Neutrophil (primary cell): Measurements from ENCODE around the gene RPS6KA4.

Experiments
- H3K27ac ChIP-seq: fragments of 200-600 bp; sonication (generic); 2 replicates; pipeline ENCODE4 v1.5.1; 2016; ENCODE audit warnings: mild to moderate bottlenecking, moderate library complexity
- H3K27me3 ChIP-seq: fragments of 200-600 bp; sonication (generic); 2 replicates; pipeline ENCODE4 v1.6.0; 2016; ENCODE audit warnings: mild to moderate bottlenecking
- H3K36me3 ChIP-seq: fragments of 200-600 bp; sonication (generic); 2 replicates; pipeline ENCODE4 v1.5.1; 2017
- H3K4me1 ChIP-seq, 2 experiments: fragments of 200-600 bp in 1 of 2; sonication (generic) in 1 of 2; 1 replicate in 1 of 2; 2 replicates in 1 of 2; pipeline versions ENCODE4 v1.5.1 to v1.6.1; 2013 to 2016; ENCODE audit warnings: low read depth in 1 of 2, low read length in 1 of 2, mild to moderate bottlenecking in 1 of 2, moderate library complexity in 1 of 2; ENCODE audit not compliant: control insufficient read depth in 1 of 2, insufficient read depth in 1 of 2
- H3K4me3 ChIP-seq, 2 experiments: fragments of 200-600 bp in 1 of 2; sonication (generic) in 1 of 2; 1 replicate in 1 of 2; 2 replicates in 1 of 2; pipeline ENCODE4 v1.5.1; 2013 to 2016; ENCODE audit warnings: low read depth in 1 of 2, low read length in 1 of 2, mild to moderate bottlenecking in 1 of 2, moderate library complexity in 1 of 2
- H3K9me3 ChIP-seq: fragments of 200-600 bp; sonication (generic); 2 replicates; pipeline ENCODE4 v1.5.1; 2016
- TF ChIP-seq, protein P1 (sequence below): fragments of 200-600 bp; sonication (generic); IDR thresholded peaks from 2 replicates; pipeline ENCODE4 v1.5.1; 2016; ENCODE audit warnings: antibody characterized with exemption

The RPS6KA4 gene

DNA sequence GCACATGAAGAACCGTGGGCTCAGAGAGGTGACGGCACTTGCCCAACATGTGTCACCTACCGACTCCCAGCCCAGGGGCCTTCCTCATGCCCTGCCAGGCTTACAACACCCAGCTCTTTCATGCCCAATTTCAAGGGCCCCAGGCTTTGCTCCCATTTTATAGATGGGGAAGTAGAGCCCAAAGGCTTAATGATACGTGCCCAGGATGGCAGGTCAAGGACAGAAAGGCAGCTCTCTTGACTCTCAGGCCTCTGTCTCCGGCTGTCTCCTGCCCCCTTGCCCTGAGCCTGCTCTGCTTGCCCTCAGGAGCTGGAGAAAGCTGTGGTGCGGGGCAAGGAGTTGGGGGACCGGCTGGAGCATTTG lies 10.0 kb upstream of the RPS6KA4 start:
- no peaks in the 10 kb centered on the region for H3K9me3 ChIP-seq
- no peak overlapping the region for H3K27ac ChIP-seq
- TF ChIP-seq, protein P1, sequence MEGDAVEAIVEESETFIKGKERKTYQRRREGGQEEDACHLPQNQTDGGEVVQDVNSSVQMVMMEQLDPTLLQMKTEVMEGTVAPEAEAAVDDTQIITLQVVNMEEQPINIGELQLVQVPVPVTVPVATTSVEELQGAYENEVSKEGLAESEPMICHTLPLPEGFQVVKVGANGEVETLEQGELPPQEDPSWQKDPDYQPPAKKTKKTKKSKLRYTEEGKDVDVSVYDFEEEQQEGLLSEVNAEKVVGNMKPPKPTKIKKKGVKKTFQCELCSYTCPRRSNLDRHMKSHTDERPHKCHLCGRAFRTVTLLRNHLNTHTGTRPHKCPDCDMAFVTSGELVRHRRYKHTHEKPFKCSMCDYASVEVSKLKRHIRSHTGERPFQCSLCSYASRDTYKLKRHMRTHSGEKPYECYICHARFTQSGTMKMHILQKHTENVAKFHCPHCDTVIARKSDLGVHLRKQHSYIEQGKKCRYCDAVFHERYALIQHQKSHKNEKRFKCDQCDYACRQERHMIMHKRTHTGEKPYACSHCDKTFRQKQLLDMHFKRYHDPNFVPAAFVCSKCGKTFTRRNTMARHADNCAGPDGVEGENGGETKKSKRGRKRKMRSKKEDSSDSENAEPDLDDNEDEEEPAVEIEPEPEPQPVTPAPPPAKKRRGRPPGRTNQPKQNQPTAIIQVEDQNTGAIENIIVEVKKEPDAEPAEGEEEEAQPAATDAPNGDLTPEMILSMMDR, result no peak
- H3K36me3 ChIP-seq, result peaks cover 95% of the 10 kb centered on the region
- H3K4me1 ChIP-seq, result peaks cover 23 to 30% of the 10 kb centered on the region in 2 experiments
- no peak overlapping the region for H3K4me3 ChIP-seq
- H3K27me3 ChIP-seq, result no peaks in the 10 kb centered on the region

DNA sequence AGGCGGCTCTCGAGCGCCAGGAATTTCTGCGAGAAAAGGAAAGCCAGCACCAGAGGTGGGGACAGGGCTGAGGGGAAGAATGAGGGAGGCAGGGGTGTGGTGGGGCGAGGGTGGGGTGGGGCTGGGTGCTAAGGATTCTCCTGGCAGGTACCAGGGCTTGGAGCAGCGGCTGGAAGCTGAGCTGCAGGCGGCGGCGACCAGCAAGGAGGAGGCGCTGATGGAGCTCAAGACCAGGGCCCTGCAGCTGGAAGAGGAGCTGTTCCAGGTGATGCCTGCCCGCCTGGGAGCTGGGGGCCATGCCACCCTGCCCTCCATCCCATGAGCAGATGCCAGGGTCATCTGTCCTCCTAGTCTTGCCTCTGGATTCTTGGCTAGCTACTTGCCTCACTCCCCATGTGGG lies 9.6 kb upstream of the RPS6KA4 start:
- peaks cover 19 to 29% of the 10 kb centered on the region in 2 experiments for H3K4me1 ChIP-seq
- H3K9me3 ChIP-seq, result no peaks in the 10 kb centered on the region
- H3K4me3 ChIP-seq, result no peak overlapping the region
- H3K27me3 ChIP-seq, result no peaks in the 10 kb centered on the region
- peaks cover 95% of the 10 kb centered on the region for H3K36me3 ChIP-seq
- H3K27ac ChIP-seq, result no peak overlapping the region
- TF ChIP-seq, protein P1, result no peak

DNA sequence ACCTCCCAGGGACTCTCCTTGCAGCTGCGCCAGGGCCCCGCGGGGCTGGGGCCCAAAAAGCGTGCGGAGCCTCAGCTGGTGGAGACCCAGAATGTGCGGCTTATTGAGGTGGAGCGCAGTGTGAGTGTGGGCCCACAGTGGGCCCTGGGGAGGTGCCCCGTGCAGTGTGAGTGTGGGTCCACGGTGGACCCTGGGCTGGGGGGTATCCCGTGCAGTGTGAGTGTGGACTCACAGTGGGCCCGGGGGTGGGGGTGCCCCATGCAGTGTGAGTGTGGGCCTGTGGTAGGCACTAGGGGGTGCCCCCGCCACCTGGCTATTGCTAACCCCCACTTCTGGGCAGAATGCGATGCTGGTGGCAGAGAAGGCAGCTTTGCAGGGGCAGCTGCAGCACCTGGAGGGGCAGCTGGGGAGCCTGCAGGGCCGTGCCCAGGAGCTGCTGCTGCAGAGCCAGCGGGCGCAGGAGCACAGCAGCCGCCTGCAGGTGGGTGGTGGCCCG lies 7.8 kb upstream of the RPS6KA4 start:
- H3K27ac ChIP-seq, result no peak overlapping the region
- H3K9me3 ChIP-seq, result no peaks in the 10 kb centered on the region
- peaks cover 95% of the 10 kb centered on the region for H3K36me3 ChIP-seq
- TF ChIP-seq, protein P1, result no peak
- H3K4me1 ChIP-seq, result peaks cover 10 to 17% of the 10 kb centered on the region in 2 experiments
- no peak overlapping the region for H3K4me3 ChIP-seq
- H3K27me3 ChIP-seq, result no peaks in the 10 kb centered on the region

DNA sequence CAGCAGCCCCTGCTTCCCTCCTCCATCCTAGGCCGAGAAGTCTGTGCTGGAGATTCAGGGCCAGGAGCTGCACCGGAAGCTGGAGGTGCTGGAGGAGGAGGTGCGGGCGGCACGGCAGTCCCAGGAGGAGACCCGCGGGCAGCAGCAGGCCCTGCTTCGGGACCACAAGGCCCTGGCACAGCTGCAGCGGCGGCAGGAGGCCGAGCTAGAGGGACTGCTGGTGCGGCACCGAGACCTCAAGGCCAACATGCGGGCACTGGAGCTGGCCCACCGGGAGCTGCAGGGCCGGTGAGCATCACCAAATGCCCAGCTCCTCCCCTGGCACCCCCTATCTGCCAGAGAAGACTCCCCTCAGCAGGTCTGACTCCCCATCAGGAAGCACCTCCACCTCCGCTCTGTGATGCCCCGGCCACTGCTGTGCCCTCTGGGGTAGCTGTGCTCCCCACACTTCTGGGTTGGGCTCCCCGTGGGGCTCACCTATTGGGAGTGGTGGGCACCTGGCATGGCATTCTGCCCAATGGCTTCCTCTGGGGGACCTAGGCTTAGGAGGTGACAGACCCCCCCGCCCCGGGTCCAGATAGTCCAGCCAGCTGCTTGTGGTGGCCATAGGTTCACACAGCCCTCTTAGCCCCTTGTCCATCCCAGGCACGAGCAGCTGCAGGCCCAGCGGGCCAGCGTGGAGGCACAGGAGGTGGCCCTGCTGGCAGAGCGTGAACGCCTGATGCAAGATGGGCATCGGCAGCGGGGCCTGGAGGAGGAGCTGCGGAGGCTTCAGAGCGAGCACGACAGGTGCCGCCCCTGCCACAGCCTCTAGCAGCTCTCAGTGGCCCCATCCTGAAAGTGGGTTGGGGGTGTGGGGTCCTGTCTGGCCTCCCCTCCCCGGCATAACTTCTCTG lies 6.6 kb upstream of the RPS6KA4 start:
- Histone ChIP-seq H3K27ac (no peak overlapping the region), H3K27me3 (no peaks in the 10 kb centered on the region), H3K4me3 (no peak overlapping the region), H3K4me1 (peaks cover 4 to 10% of the 10 kb centered on the region in 2 experiments), H3K9me3 (no peaks in the 10 kb centered on the region), H3K36me3 (peaks cover 100% of the 10 kb centered on the region)
- TF ChIP-seq, protein P1, result no peak

DNA sequence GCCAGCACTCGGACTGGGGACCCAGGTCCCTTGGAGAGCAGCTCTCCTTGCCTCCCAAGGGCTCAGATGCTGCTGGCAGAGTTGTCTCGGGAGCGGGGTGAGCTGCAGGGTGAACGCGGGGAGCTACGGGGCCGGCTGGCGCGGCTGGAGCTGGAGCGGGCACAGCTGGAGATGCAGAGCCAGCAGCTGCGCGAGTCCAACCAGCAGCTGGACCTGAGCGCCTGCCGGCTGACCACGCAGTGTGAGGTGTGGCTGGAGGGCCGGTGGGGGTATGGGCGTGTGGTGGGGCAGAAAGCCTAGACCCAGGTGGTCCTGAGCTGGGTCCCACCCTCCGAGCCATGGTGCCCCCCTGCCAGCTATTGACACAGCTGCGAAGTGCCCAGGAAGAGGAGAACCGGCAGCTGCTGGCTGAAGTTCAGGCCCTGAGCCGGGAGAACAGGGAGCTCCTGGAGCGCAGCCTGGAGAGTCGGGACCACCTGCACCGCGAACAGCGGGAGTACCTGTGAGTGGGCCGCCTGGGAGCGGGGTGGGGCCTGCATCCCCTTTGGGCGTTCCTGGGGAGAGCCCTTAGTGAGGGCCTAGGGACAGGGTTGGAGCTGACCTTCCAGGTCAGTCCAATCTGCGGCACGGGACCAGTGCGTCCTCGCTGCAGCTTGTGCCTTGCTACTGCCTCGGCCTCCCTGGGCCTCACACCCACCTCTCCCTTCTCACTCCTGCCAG lies 5.8 kb upstream of the RPS6KA4 start:
- Histone ChIP-seq H3K27me3 (no peaks in the 10 kb centered on the region), H3K4me1 (peaks cover 6 to 9% of the 10 kb centered on the region in 2 experiments), H3K27ac (no peak overlapping the region), H3K36me3 (peaks cover 100% of the 10 kb centered on the region), H3K4me3 (no peak overlapping the region), H3K9me3 (no peaks in the 10 kb centered on the region)
- TF ChIP-seq, protein P1, result no peak
